Astrocyte of the hippocampus (primary cell): ENCODE measurements around the gene EFNA5.

Source experiments
- DNase-seq: peaks from one replicate; pipeline ENCODE4 v3.0.0; 2011; ENCODE audit warnings: low read depth, low spot score

EFNA5 gene

GRCh38 chr5:107428303-107428813 lies 242.4 kb downstream of the EFNA5 start:
- peak; percentile 26 for DNase-seq

- DNase-seq, result no peak
Measured at GRCh38 chr5:107426872-107427271, 243.9 kb downstream of the EFNA5 start.

GRCh38 chr5:107426209-107426608 lies 244.5 kb downstream of the EFNA5 start:
- DNase-seq, result no peak

GRCh38 chr5:107425541-107426031 lies 245.2 kb downstream of the EFNA5 start:
- peak; percentile 93 for DNase-seq

GRCh38 chr5:107424491-107424890 lies 246.2 kb downstream of the EFNA5 start:
- no peak for DNase-seq

- no peak for DNase-seq
Measured at GRCh38 chr5:107422494-107422893, 248.2 kb downstream of the EFNA5 start.

GRCh38 chr5:107419498-107419897 lies 251.2 kb downstream of the EFNA5 start:
- DNase-seq, result no peak

GRCh38 chr5:107418902-107419301 lies 251.8 kb downstream of the EFNA5 start:
- DNase-seq, result no peak

GRCh38 chr5:107418071-107418470 lies 252.7 kb downstream of the EFNA5 start:
- no peak for DNase-seq

- DNase-seq, result no peak
Measured at GRCh38 chr5:107415762-107416161, 255.0 kb downstream of the EFNA5 start.

GRCh38 chr5:107414802-107415201 lies 255.9 kb downstream of the EFNA5 start:
- DNase-seq, result no peak

- no peak for DNase-seq
Measured at GRCh38 chr5:107413754-107414153, 257.0 kb downstream of the EFNA5 start.

GRCh38 chr5:107408564-107408963 lies 262.2 kb downstream of the EFNA5 start:
- no peak for DNase-seq

GRCh38 chr5:107407713-107408298 lies 262.9 kb downstream of the EFNA5 start:
- DNase-seq, result no peak

GRCh38 chr5:107404595-107405374 lies 266.0 kb downstream of the EFNA5 start:
- DNase-seq, result no peak

- no peak for DNase-seq
Measured at GRCh38 chr5:107403228-107403953, 267.3 kb downstream of the EFNA5 start.

GRCh38 chr5:107402434-107403227 lies 268.1 kb downstream of the EFNA5 start:
- DNase-seq, result no peak

- DNase-seq, result no peak
Measured at GRCh38 chr5:107401470-107402122, 269.1 kb downstream of the EFNA5 start.

GRCh38 chr5:107400328-107400727 lies 270.4 kb downstream of the EFNA5 start:
- DNase-seq, result no peak

- no peak for DNase-seq
Measured at GRCh38 chr5:107398703-107399102, 272.0 kb downstream of the EFNA5 start.

GRCh38 chr5:107396351-107396690 lies 274.4 kb downstream of the EFNA5 start:
- DNase-seq, result no peak
